Ascending aorta (tissue), 2 donors: ENCODE results near the gene DUSP3. TPM values are rescaled to one million over a fixed set of nuclear protein-coding genes. Genes with fewer than 3 reads are reported as not detected.

Source experiments
- DNase-seq, 2 donors: peaks; one replicate each; pipeline ENCODE4 v3.0.0-alpha.2; 2019; ENCODE audit warnings: low spot score in 2 of 2
- H3K27ac ChIP-seq, 2 donors: fragments of 200-600 bp; sonication (generic); one replicate each; pipeline ENCODE4 v1.5.1; 2016 to 2017; ENCODE audit warnings: mild to moderate bottlenecking in 1 of 2
- H3K27me3 ChIP-seq: fragments of 200-600 bp; sonication (generic); one replicate; pipeline ENCODE4 v1.5.1; 2017
- H3K36me3 ChIP-seq, 2 donors: fragments of 200-600 bp; sonication (generic); one replicate each; pipeline ENCODE4 v1.5.1; 2016
- H3K4me1 ChIP-seq, 2 donors: fragments of 200-600 bp; sonication (generic); one replicate each; pipeline ENCODE4 v1.5.1; 2016 to 2017; ENCODE audit warnings: mild to moderate bottlenecking in 1 of 2
- H3K4me3 ChIP-seq, 2 donors: fragments of 200-600 bp; sonication (generic); one replicate each; pipeline ENCODE4 v1.5.1; 2016 to 2017; ENCODE audit warnings: mild to moderate bottlenecking in 1 of 2
- H3K9me3 ChIP-seq, 2 donors: fragments of 200-600 bp; sonication (generic); one replicate each; pipeline ENCODE4 v1.5.1; 2016
- CTCF ChIP-seq, 3 experiments: fragments of 200-600 bp in 2 of 3; fragments of 450-650 bp in 1 of 3; sonication (generic) in 2 of 3; IDR thresholded peaks; one replicate each; pipeline ENCODE4 v1.5.1; 2016 to 2019; ENCODE audit warnings: antibody characterized with exemption in 3 of 3, mild to moderate bottlenecking in 1 of 3, moderate library complexity in 1 of 3
- intact Hi-C: fragments of 100-400 bp; cut with DNase I; formaldehyde crosslinking; loops from one replicate; pipeline ENCODE4 v1.15.1; 2023
- total RNA-seq: library from RNA; depleted of rRNA; stranded (reverse); fragments of >200 nt; gene quantifications from one replicate; pipeline ENCODE4 v1.1.0, GENCODE V29; 2016

Gene DUSP3
- total RNA-seq, 1 donor from 2014 or later, result 70.5 TPM

DNA sequence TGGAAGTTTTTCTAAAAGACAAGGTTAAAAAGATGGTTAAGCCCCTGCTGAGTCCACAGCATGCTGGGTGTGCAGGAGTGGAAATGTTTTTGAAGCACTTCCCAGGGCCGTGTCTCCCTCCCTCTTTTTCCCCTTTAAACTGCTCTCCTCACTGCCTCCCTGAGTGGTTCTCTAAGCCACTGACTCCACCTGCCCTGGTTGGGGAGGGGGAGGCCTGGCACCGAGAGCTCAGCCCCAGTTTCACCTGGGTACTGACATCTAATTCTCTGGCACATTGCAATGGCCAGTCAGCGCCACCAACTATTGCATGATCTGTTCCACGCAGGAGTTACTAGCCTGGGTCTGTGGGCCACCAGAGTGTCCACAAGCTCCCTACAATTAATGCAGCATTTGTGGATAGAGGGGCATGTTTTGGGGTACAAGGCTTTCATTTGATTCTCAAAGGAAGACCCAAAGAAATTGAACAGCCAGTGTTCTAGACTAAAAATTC is 31.5 kb upstream of the DUSP3 start:
- intact Hi-C loops, result no loop called here
- no peak overlapping the region for H3K27ac ChIP-seq
- no peaks in the 10 kb centered on the region for H3K27me3 ChIP-seq
- H3K36me3 ChIP-seq, result peaks cover 30 to 62% of the 10 kb centered on the region in 2 donors
- H3K4me1 ChIP-seq, result no peaks in the 10 kb centered on the region
- H3K9me3 ChIP-seq, result no peaks in the 10 kb centered on the region
- no peak overlapping the region for H3K4me3 ChIP-seq
- TF ChIP-seq CTCF (IDR thresholded peaks at IDR 0.05), result no peak
- no peak for DNase-seq

DNA sequence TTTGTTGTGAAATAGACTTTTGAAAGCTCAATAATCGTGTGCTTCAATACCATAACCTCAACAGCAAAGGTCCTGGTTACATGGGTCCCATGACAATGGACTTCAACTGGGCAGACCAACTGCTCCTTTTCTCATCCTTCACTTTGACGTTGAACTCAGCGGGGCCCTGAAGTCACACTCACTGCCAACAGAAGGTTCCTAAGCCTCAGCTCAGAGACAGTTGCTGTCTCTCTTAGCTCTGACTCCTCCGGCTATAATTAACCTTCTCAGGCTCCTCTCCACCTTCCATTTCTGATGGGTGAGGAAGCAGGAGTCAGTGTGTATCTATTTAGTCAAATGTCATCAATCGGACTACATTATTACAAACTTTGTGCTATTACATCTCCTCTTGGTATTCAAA is 30.3 kb upstream of the DUSP3 start:
- peaks cover 30 to 58% of the 10 kb centered on the region in 2 donors for H3K36me3 ChIP-seq
- no peaks in the 10 kb centered on the region for H3K27me3 ChIP-seq
- no peak for TF ChIP-seq CTCF (IDR thresholded peaks at IDR 0.05)

GRCh38 chr17:43808076-43808475 is 29.3 kb upstream of the DUSP3 start:
- Histone ChIP-seq H3K4me3 (no peak overlapping the region), H3K27ac (no peak overlapping the region), H3K36me3 (peaks cover 22 to 54% of the 10 kb centered on the region in 2 donors), H3K4me1 (no peaks in the 10 kb centered on the region), H3K9me3 (no peaks in the 10 kb centered on the region), H3K27me3 (no peaks in the 10 kb centered on the region)
- no peak for TF ChIP-seq CTCF (IDR thresholded peaks at IDR 0.05)
- no peak for DNase-seq
- intact Hi-C loops, result no loop called here

More for the DNA sequence above, 30.3 kb upstream of the DUSP3 start:
- intact Hi-C loops, result no loop called here
- no peak for DNase-seq
- Histone ChIP-seq H3K4me3 (no peak overlapping the region), H3K27ac (no peak overlapping the region), H3K9me3 (no peaks in the 10 kb centered on the region), H3K4me1 (no peaks in the 10 kb centered on the region)

DNA sequence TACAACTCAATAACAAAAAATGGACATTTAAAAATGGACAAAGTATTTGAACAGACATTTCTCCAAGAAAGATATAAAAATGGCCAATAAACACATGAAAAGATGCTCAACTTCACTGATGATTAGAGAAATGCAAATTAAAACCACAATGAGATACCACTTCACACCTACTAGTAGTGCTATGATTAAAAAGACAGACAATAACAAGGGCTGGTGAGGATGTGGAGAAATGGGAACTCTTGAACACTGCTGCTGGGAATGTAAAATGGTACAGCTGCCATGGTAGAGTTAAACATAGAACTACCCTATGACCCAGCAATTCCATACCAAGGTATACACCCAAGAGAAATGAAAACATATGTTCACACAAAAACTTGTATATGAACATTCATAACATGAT is 26.3 kb upstream of the DUSP3 start:
- no peak for TF ChIP-seq CTCF (IDR thresholded peaks at IDR 0.05)
- Histone ChIP-seq H3K27ac (no peak overlapping the region), H3K4me1 (no peaks in the 10 kb centered on the region), H3K27me3 (no peaks in the 10 kb centered on the region), H3K9me3 (no peaks in the 10 kb centered on the region), H3K36me3 (peaks cover 25 to 44% of the 10 kb centered on the region in 2 donors), H3K4me3 (no peak overlapping the region)
- intact Hi-C loops, result no loop called here
- DNase-seq, result no peak

DNA sequence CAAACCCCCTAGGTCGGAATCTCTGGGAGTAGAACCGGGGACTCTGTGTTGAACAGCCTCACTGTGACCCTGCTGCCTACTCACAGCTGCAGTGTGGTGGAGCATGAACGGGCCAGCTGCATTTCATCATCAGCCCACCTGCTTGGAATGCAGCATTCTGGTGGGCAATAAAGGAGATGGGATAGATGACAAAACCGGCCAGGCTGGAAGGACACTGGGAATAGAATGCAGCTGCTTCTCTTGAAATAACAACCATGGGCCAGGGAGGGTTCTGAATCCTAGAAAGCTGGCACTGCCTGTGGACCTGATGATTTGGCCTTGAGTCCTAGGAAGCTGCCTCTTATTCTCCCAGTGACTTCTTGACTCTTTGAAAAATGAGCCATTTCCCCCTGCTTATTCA is 25.0 kb upstream of the DUSP3 start:
- Histone ChIP-seq H3K9me3 (no peaks in the 10 kb centered on the region), H3K4me3 (no peak overlapping the region), H3K27me3 (no peaks in the 10 kb centered on the region), H3K36me3 (peaks cover 15 to 38% of the 10 kb centered on the region in 2 donors), H3K4me1 (no peaks in the 10 kb centered on the region), H3K27ac (no peak overlapping the region)
- intact Hi-C loops, result no loop called here
- no peak for DNase-seq
- no peak for TF ChIP-seq CTCF (IDR thresholded peaks at IDR 0.05)

GRCh38 chr17:43801844-43802243 is 23.1 kb upstream of the DUSP3 start:
- intact Hi-C loops, result no loop called here
- H3K27ac ChIP-seq, result no peak overlapping the region
- H3K4me3 ChIP-seq, result no peak overlapping the region
- H3K27me3 ChIP-seq, result no peaks in the 10 kb centered on the region
- no peaks in the 10 kb centered on the region for H3K4me1 ChIP-seq
- no peak for DNase-seq
- TF ChIP-seq CTCF (IDR thresholded peaks at IDR 0.05), result no peak
- peaks cover 5 to 25% of the 10 kb centered on the region in 2 donors for H3K36me3 ChIP-seq
- peaks cover 0 to 3% of the 10 kb centered on the region in 2 donors for H3K9me3 ChIP-seq
